ENCODE data around the gene GSS. TPM values are rescaled to one million over a fixed set of nuclear protein-coding genes. Genes with fewer than 3 reads are reported as not detected.

Gene GSS
- polyA plus RNA-seq, 3 donors, result 30.4 to 52.9 (median 34.0) TPM

DNA sequence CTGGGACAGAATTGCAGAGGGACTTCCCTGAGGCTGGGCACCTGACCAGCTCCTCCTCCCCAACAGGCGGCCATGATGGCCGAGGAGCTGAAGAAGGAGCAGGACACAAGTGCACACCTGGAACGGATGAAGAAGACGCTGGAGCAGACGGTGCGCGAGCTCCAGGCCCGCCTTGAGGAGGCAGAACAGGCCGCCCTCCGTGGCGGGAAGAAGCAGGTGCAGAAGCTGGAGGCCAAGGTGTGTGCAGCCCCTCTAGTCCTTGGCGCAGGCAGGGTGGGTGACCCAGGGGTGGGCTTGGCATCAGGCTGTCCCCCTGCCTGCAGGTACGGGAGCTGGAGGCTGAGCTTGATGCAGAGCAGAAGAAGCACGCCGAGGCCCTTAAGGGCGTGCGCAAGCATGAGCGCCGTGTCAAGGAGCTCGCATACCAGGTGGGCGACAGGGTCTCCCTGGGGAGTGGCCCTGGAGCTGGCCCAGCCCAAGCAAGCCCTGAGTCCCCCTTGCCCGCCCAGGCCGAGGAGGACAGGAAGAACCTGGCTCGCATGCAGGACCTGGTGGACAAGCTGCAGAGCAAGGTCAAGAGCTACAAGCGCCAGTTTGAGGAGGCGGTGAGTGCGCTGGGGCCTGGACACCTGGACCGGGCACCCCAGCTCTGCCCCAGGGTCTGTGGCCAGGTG is 45.5 kb upstream of the GSS start:
- H3K4me3 Mint-ChIP-seq, result no peak overlapping the region
- no peaks in the 10 kb centered on the region for H3K79me2 ChIP-seq (ENCODE audit: insufficient read depth, low read length)
- H3K27ac Mint-ChIP-seq, result peak overlapping the region in 1 of 7 donors; percentile 53
- H3K4me2 ChIP-seq (replicated peaks; ENCODE audit: extremely low read depth, low read length, poor library complexity, severe bottlenecking), result no peak overlapping the region
- no peak overlapping the region for H2AFZ ChIP-seq (ENCODE audit: insufficient read depth, low read depth, low read length, poor library complexity, severe bottlenecking)
- no peak overlapping the region for H3K4me3 ChIP-seq (replicated peaks in 1 of 3; ENCODE audit: low read depth in 2 of 3, low read length in 3 of 3)
- no peaks in the 10 kb centered on the region for H3K27me3 ChIP-seq (ENCODE audit: control insufficient read depth in 2 of 2, insufficient read depth in 2 of 2, low read length in 2 of 2)
- peaks cover 89 to 99% of the 10 kb centered on the region in 2 donors for H3K36me3 Mint-ChIP-seq
- no peak overlapping the region for H3K27ac ChIP-seq (ENCODE audit: low read depth in 1 of 2, low read length in 2 of 2)
- DNase-seq, result no peak
- intact Hi-C loops (cut with micrococcal nuclease), result no loop called here
- WGBS (ENCODE audit: insufficient coverage), result 97% methylated on average over 28 of the region's 28 CpGs
- H3K4me1 ChIP-seq (ENCODE audit: control insufficient read depth in 1 of 2, insufficient read depth in 2 of 2, low read length in 2 of 2), result no peaks in the 10 kb centered on the region
- no peaks in the 10 kb centered on the region for H3K9me3 ChIP-seq (replicated peaks in 1 of 2; ENCODE audit: control insufficient read depth in 1 of 2, insufficient read depth in 1 of 2, low read length in 2 of 2)
- H3K4me1 Mint-ChIP-seq, result no peaks in the 10 kb centered on the region
- H4K20me1 ChIP-seq (ENCODE audit: insufficient read depth, low read length), result peaks cover 41% of the 10 kb centered on the region
- TF ChIP-seq, protein P1, sequence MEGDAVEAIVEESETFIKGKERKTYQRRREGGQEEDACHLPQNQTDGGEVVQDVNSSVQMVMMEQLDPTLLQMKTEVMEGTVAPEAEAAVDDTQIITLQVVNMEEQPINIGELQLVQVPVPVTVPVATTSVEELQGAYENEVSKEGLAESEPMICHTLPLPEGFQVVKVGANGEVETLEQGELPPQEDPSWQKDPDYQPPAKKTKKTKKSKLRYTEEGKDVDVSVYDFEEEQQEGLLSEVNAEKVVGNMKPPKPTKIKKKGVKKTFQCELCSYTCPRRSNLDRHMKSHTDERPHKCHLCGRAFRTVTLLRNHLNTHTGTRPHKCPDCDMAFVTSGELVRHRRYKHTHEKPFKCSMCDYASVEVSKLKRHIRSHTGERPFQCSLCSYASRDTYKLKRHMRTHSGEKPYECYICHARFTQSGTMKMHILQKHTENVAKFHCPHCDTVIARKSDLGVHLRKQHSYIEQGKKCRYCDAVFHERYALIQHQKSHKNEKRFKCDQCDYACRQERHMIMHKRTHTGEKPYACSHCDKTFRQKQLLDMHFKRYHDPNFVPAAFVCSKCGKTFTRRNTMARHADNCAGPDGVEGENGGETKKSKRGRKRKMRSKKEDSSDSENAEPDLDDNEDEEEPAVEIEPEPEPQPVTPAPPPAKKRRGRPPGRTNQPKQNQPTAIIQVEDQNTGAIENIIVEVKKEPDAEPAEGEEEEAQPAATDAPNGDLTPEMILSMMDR (IDR thresholded peaks at IDR 0.05), result no peak
- H3K27me3 Mint-ChIP-seq (ENCODE audit: low read depth in 3 of 3), result peaks cover 0 to 5% (median 0%) of the 10 kb centered on the region in 3 donors
- peaks cover 0 to 2% (median 0%) of the 10 kb centered on the region in 7 donors for H3K9me3 Mint-ChIP-seq
- no peak overlapping the region for H3K9ac ChIP-seq (ENCODE audit: insufficient read depth, low read length, poor library complexity, severe bottlenecking)
- peaks cover 90 to 98% of the 10 kb centered on the region in 2 donors for H3K36me3 ChIP-seq (replicated peaks in 1 of 2; ENCODE audit: control insufficient read depth in 1 of 2, insufficient read depth in 2 of 2, low read length in 2 of 2)

DNA sequence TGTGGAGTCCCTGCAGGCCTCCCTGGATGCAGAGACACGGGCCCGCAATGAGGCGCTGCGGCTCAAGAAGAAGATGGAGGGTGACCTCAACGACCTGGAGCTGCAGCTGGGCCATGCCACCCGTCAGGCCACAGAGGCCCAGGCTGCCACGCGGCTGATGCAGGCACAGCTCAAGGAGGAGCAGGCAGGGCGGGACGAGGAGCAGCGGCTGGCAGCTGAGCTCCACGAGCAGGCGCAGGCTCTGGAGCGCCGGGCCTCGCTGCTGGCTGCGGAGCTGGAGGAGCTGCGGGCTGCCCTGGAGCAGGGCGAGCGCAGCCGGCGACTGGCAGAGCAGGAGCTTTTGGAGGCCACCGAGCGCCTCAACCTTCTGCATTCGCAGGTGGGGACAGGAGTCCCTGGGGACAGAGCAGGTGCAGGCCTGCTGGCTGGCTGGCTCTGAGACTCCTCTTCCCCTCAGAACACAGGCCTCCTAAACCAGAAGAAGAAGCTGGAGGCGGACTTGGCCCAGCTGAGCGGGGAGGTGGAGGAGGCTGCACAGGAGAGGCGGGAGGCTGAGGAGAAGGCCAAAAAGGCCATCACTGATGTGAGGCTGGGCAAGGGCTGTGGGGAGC is 44.8 kb upstream of the GSS start:
- WGBS (ENCODE audit: insufficient coverage), result 96% methylated on average over 19 of the region's 28 CpGs
- Histone ChIP-seq H3K36me3 (replicated peaks in 1 of 2; ENCODE audit: control insufficient read depth in 1 of 2, insufficient read depth in 2 of 2, low read length in 2 of 2) (peaks cover 90 to 98% of the 10 kb centered on the region in 2 donors), H3K27me3 (ENCODE audit: control insufficient read depth in 2 of 2, insufficient read depth in 2 of 2, low read length in 2 of 2) (no peaks in the 10 kb centered on the region), H3K27ac (ENCODE audit: low read depth in 1 of 2, low read length in 2 of 2) (no peak overlapping the region), H3K4me2 (replicated peaks; ENCODE audit: extremely low read depth, low read length, poor library complexity, severe bottlenecking) (no peak overlapping the region), H3K4me3 (replicated peaks in 1 of 3; ENCODE audit: low read depth in 2 of 3, low read length in 3 of 3) (no peak overlapping the region), H2AFZ (ENCODE audit: insufficient read depth, low read depth, low read length, poor library complexity, severe bottlenecking) (no peak overlapping the region), H3K9me3 (replicated peaks in 1 of 2; ENCODE audit: control insufficient read depth in 1 of 2, insufficient read depth in 1 of 2, low read length in 2 of 2) (no peaks in the 10 kb centered on the region), H4K20me1 (ENCODE audit: insufficient read depth, low read length) (peaks cover 35% of the 10 kb centered on the region), H3K9ac (ENCODE audit: insufficient read depth, low read length, poor library complexity, severe bottlenecking) (no peak overlapping the region), H3K4me1 (ENCODE audit: control insufficient read depth in 1 of 2, insufficient read depth in 2 of 2, low read length in 2 of 2) (no peaks in the 10 kb centered on the region), H3K79me2 (ENCODE audit: insufficient read depth, low read length) (no peaks in the 10 kb centered on the region)
- H3K9me3 Mint-ChIP-seq, result peaks cover 0 to 2% (median 0%) of the 10 kb centered on the region in 7 donors
- peaks cover 88 to 99% of the 10 kb centered on the region in 2 donors for H3K36me3 Mint-ChIP-seq
- no peak overlapping the region for H3K4me3 Mint-ChIP-seq
- H3K27ac Mint-ChIP-seq, result no peak overlapping the region
- intact Hi-C loops (cut with micrococcal nuclease), result no loop called here
- no peak for DNase-seq
- TF ChIP-seq, protein P1 (IDR thresholded peaks at IDR 0.05), result no peak
- H3K4me1 Mint-ChIP-seq, result no peaks in the 10 kb centered on the region
- peaks cover 0 to 5% (median 0%) of the 10 kb centered on the region in 3 donors for H3K27me3 Mint-ChIP-seq (ENCODE audit: low read depth in 3 of 3)

All from CD14-positive monocyte (primary cell).